Cortex of kidney (tissue), 1 donor: ENCODE results near the gene RNF217.
"Not testable (repeated sequence)": the region's sequence is repeated elsewhere in the genome, so short reads cannot be mapped to it uniquely, and the experiment has no call there.

Experiments used
- DNase-seq: peaks from one replicate; lab custom pipeline; 2025; lab: John Stamatoyannopoulos, UW

The RNF217 gene

DNA sequence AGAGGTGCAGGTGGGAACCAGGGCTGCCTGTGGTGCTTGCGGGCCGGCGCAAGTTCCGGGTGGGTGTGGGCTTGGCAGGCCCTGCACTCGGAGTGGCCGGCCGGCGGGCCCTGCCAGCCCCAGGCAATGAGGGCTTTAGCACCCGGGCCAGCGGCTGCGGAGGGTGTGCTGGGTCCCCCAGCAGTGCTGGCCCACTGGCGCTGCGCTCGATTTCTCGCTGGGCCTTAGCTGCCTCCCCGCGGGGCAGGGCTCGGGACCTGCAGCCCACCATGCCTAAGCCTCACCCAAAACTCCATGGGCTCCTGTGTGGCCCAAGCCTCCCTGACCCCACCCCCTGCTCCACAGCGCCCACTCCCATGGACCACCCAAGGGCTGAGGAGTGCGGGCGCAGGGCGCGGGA lies 163.6 kb downstream of the RNF217 start:
- DNase-seq: not testable (repeated sequence)

DNA sequence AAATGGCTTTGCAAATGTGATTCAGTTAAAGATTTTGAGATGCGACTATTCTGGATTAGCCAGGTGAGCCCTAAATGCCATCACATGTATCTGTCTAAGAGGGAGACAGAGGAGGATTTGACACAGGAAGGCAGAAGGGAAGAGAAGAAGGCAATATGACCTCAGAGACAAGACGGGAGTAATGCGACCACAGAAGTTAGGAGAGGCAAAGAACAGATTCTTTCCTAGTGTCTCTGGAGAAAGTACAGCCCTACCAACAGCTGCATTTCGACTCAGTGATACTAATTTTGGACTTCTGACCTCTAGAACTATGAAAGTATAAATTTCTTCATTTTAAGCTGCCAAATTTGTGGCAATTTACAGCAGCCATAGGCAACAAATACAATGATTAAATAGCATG lies 167.1 kb downstream of the RNF217 start:
- DNase-seq: no peak

DNA sequence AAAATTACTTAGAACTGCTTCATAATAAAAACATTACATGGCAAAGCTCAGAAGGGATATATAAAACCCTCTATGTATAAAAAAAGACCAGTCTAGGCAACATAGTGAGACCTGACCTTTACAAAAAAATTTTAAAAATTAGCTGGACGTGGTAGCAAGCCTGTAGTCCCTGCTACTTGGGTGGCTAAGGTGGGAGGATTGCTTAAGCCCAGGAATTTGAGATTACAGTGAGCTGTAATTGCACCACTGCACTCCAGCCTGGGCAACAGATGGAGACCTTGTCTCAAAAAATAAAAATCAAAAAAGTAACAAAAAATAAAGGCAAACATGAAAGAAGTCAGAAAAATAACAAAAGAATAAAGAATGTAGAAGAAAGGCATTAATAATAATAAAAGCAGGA lies 169.8 kb downstream of the RNF217 start:
- DNase-seq: no peak

DNA sequence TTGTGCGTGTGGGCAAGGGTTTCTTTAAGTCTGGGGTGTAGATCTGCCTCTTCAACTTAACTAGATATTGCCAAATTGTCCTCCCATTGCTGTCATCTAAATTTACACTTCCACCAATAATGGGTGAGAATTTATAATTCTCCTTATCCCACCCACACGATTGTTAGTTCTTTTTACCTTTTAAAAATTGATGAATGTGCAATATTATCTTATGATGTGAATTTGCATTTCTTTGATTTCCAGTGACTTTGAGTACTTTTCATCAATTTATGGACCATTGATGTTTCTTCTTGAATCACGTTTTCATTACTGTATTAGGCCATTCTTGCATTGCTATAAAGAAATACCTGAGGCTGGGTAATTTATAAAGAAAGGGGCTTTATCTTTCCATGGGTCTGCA lies 174.1 kb downstream of the RNF217 start:
- no peak for DNase-seq

DNA sequence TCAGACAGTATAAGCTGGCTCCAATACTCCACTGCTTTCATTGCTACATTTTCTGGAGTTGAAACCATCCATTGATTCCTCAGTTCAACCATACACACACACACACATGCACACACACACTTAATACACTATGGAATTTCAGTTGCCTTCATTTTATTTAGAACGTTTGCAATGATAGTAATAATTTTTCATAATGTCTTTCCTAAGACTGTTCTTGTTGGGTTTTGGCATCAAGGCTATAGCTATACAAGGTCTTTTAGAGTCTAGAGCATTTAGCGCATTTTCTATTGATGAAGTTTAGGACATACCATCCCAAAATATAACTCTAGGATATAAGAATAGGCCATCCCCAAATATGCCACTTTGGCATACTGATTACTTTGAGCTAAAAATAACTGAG lies 175.8 kb downstream of the RNF217 start:
- DNase-seq: no peak

DNA sequence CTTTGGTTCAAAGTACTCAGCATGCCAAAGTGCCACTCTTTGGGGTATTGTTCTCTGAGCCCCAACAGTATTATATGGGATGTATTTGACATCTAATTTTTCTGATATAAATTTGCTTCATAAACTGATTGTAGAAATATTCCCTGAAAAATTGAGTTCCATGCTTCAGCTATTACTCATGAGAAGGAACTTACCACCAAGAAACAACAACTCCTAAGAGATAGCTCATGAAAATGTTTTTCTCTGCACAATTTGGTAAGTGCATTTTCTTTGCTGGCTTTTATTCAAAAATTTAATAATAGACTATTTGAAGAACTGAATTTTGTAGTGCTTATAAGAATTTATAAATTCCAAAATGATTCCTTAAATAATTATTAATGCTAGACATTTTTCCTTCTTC lies 178.6 kb downstream of the RNF217 start:
- no peak for DNase-seq
